Activated T-helper 9 cell treated with anti-CD3 and anti-CD28 coated beads, Interleukin-2, amount 50 U/mL, for 16 hours (primary cell): ENCODE measurements around the gene QPCT.
A peak's percentile ranks its signal among the peaks of the same experiment; 100 is the strongest.

Experiments used
- DNase-seq: peaks from one replicate; pipeline ENCODE4 v3.0.0-alpha.2; 2020; ENCODE audit warnings: low read depth

QPCT gene

DNA sequence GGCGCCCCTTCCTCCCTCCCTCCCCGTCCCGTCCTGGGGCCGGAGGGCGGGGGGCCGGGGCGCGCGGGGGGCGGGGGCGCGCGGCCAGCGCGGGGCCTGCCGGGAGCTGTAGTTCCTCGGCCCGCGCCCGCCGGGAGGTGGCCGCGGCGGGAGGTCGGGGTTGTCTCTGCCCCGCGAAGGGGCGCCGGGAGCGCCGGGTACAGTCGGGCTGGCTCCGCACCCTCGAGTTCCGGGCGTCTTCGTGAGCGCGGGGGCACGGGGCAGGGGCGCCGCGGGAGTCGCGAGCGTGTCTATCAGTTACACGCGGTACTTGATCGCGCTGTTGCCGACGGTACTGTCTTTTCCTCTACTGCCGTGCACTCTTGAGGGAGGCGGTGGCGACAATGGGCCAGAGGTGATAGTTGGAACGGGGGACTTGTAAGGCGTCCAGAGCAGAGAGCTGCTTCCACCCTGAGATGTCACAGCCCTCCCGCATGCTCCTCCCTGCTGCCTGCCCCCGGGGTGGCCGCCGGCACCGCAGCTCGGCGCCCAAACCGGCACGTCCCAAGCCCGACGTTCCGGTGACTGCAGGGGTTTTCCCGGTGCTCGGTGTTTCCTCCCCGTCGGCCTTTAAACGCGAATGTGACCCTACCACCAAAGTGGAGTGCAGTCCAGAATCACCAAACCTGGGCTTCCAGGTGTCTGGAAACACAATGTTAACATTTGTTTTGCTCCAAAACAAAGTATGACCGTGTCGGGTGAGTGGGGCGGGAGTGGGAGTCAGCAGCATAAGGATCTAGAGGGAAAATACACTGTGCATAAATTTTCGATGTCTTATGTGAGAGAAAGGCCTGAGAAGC, 19.4 kb upstream of the QPCT start, which contains the start of gene PRKD3:
PRKD3 (minus strand) TSS at position 48 of the 839 bp plus-strand sequence. CDS start 8,309 bp downstream, outside the sequence.
- DNase-seq: peak; percentile 66

DNA sequence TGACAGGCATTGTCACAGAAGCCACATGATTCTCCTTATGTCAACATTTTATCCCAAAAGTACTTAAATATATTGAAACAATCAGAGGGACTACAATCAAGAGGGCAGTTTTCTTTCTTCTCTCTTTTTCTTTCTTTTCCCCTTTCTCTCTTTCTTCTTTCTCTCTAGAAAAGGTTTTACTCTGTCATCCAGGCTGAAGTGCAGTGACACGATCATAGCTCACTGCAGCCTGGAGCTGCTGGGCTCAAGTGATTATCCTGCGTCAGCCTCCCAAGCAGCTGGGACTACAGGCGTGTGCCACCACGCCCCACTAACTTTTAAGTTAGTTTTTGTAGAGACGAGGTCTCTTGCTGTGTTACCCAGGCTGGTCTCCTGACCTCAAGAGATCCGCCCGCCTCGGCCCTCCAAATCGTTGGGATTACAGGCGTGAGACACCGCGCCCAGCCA, 18.8 kb upstream of the QPCT start:
- DNase-seq: no peak

DNA sequence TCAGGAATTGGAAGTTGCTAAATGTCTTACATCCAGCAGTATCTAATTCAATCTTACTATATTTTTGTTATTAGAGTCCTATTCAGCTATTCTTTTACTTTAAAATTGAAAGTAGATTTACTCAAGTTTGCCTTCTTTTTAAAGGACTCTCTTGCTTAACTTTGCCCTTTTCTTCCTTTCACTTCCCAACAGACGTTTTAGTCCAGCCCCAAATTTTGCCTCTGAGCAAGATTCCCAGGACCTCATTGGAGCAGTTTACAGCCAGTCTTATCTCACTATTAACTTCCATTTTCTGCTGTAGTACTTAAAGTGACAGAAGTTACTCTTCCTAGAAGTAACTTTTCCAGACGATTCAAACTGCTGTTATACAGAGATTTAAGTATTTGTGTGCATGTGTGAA, 18.1 kb upstream of the QPCT start:
- DNase-seq: no peak

DNA sequence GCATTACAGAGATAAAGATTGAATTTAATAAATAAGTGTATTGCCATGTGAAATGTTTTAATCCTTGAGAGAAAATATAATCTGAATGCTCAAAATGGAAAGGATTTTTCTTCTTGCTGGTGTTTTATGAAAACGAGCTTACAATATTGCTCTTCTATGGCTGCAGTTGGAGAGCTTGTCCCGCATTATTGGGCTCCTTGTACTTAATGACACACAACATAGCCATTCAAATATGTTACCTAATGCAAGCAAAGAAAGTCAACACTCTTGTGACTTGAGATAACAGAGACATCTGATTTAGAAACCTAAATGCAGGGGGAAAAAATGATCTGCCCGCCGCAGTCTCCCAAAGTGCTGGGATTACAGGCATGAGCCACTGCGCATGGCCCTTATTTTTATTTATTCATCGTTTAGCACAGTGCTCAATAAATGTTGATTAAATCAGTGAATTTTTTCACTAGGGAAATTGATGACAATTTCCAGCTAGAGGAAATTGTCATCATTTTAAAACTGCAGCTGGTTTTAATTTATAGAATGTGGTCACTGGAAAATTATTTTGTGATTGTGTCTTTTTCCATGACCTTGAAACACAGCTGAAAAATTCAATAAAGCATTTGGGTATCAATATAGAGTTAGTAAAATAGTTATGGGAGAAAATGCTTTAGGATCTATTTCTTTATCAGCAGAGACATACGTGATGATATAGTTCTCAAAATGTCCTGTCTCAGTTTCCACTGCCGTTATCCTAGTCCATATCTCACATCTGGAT, 17.4 kb upstream of the QPCT start:
- no peak for DNase-seq

DNA sequence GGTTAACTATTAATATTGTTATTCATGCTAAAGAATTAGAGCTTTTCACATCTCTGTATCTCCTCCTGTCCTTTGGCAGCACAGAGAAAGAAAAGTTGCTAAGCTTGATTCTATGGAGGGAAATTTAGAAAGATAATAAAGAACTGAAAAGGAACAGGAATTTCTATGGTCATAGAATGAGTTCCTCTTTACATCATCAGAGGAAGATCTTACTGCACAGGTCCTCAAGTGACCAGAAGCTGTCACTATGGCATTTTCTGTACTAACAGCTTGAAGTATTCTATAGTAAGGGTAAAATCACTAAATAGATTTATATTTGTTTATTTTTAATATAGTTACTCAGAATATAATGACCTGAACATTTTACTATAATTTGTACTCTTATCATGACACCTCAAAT, 13.7 kb upstream of the QPCT start:
- DNase-seq: no peak

DNA sequence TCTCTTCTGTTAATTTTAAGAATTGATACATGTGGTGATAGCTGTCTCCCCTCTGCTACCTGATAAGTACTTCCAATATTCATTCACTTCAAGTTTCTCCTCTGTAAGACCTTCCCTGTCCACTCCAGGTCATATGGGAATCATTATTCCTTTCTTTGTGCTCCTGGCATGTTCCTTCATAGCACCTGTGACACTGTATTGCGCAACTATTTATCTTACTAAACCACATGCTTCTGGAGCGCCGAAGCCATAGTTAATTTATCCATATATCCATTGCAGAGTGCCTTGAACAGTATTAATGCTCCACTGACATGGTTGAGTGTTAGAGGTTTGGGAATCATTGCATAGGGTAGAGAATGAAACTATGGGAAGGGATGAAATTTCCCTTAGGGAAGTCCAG, 11.9 kb upstream of the QPCT start:
- no peak for DNase-seq

DNA sequence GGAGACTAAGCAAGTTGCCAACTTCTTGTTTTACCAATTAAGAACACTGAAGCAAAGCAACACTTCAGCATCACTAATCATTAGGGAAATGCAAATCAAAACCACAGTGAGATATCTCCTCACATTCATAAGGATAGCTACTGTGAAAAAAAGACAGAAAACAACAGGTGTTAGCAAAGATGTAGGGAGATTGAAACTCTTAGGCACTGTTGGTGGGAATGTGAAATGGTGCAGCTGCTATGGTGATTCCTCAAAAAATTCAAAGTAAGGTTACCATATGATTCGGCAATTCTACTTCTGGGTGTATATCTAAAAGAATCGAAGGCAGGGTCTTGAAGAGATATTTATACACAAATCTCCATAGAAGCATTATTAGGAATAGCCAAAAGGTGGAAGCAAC, 11.2 kb upstream of the QPCT start:
- no peak for DNase-seq

DNA sequence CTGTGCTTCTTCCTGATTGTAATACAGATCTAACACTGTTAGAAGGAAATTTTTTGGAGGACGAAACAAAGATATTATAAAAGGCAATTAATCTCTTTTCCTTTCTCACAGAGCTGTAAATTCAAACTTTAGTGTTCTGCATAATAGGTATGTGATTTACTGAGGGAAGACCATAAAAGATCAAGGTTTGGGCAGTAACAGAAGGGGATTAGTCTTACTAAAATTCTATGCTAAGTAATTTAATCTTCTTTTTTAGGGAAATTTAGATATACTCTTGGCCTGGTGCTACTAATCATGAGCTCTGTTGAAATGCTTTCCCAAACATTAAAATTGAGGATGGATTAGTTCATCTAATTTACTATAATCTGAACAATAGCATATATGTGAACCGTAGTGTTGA, 8.8 kb upstream of the QPCT start:
- DNase-seq: no peak

DNA sequence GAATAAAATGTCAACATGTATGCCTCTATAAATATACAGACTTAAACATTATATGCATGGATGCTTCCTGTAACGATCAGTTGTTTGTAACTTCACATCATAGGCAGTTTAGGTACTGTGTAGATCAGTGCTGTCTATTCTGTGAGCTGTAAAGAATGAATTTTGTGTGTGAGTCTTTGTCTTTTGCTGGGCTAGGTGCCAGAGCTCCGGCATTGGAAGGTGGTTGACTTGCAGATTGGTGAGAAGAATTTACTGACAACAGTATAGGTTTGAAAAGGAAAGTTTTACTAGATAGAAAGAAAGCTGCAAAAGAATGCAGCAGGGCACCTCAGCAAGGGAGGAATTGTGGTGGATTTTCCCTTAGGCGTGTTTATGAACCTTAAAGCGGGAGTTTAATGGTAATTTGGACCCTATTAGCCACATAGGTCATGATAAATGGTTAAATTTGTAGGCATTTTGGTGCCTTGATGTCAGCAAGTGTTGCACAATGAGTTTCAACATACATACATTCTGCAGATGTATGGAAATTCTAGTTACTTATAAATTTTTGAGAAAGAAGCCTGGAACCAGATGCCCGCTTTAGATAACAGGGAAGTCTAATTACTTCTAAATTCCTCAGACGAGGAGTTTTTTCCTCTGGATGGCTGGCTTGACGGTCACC, 6.7 kb upstream of the QPCT start:
- DNase-seq: no peak

DNA sequence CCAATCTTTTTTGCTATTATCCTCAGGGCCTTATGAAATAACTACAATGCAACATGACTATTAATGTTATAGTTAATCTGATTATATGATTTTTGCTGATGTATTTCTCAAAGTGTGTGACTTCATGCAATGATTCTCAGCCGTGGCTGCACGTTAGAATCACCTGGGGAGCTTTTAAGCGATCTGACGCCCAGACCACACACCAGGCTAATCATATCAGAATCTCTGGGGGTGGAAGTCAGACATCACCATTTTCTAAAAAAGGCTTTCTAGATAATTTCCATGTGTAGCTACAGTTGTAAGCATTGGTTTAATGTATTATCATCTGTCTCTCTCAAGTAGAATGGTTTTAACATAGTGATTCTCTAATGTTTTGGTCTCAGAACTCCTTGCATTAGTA, 5.5 kb upstream of the QPCT start:
- no peak for DNase-seq

DNA sequence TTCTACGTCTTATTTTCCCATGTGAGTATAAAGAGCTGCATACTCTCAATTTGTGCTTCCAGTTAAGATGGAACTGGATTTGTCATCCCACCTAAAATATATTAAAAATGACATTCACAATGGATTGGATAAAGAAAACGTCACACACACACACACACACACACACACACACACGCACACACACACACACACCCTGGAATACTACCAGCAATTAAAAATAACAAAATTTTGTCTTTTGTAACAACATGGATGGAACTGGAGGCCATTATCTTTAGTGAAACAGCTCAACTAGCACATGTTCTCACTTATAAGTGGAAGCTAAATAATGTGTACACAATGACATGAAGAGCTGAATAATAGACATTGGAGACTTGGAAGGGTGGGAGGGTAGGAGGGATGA, 3.8 kb upstream of the QPCT start:
- DNase-seq: no peak

DNA sequence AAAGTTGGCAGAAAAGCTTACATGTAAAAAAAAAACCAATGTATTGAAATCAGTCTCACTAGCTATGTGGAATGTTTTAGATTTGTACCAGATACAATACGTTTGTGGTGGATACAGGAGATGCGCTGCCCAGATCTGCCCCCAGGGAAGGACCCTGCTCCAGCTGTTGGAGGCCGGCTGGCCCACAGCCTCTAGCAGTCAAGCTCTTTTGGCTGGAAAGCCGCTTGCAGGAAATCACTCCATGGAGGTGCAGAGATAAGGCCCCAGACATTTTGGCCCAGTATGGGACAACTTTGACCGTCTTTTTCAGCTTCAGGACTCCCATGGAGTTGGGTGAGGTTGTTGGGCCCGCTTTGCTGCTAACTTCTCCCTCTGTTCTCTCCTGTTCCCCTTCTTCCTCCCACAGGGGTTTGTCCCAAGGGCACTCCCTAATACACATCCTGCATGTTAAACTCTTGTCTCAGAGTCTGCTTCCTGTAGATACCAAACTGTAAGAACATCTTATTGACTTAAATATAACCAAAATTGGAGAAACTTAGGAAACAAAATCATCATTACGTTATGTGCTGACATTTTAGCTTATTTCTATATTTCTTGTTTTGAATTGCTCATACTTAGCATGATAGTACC, 1.7 kb upstream of the QPCT start:
- no peak for DNase-seq

DNA sequence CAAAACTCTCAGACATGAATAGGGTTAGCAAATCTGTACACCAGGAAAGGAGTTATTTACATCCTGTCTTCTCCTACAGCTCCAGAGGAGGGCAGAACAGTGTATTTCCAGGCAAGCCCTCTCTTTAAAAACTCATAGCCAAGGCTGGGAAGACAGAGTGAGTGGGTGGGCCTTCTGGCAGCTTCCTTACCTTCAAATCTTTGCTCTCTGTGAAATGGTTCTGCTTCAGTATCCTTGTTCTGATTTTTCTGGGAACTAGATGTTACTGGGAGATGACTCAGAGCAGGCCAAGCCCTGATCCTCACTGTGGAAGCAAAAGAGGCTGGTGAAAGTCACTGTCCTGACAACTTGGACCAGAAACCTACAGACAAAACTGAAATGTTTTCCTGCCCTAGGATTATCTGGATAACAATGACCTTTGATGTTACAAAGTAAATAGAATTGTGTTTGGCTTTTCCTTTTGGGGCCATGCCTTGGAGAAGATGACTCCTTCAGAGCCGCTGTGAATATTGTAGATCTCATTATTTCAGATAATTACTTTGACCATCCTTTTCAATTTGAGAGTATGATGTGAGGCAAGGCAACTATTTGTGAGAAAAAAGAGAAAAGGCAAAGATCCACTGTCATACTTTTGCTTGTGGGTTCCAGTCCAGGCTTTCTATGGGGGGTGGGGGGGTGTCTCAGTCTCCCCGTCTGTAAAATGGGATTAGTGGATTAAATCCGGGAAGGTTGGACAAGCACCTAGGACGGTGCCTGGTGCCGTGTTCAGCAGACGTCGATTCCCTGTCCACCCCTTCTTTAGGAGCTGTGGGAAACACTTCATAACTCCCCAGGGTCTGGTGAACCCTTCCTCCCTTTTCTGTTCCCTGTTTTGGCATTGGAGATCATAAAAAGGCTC, 644 bp upstream of the QPCT start:
- DNase-seq: no peak

DNA sequence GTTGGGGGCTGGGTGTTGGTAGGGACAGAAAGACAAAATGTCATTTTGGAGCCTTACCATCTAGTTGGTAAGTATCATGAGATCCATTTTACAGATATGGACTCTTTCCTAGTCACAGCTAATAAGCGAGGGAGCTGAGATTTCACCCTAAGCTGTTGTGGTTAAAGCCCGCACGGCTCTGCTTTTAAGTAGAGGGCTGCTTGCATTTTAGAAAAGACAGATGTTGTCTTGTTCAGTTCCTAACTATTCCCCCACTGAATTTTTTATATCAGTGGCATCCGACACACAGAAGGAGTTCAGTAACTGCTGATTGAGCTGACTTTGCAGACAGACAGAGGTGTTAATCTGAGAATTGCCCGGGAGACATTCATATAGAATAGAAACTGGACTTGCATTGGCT, 3.7 kb downstream of the QPCT start:
- DNase-seq: no peak

DNA sequence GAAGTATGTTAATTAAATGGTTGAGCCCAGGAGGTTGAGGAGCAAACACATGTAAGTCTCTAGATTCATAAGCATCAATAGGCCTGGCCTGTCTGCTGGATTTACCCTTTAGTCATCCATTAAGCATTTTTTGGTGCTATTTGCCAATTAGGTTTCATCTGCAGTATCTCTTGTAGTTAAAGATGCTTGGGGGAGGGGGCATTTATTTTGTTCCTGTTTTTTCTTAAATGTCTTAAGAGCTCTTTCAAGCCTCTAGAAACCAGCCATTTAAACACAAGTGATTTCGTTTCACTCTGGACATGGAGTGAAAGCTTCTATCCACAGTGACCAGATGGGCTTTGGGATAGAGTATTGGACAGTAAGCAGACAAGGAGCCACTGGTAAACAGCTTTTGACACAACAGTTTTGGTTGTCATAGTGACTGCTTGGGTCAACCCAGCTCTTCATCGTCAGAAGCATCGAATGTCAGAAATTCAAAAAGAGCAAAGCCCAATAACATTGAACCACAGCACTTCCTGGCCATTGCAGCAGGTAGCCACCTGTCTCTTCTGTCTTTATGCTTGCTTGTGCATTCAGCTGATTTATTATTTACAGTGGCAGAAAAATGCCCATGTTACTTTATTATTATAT, 4.9 kb downstream of the QPCT start:
- DNase-seq: no peak

DNA sequence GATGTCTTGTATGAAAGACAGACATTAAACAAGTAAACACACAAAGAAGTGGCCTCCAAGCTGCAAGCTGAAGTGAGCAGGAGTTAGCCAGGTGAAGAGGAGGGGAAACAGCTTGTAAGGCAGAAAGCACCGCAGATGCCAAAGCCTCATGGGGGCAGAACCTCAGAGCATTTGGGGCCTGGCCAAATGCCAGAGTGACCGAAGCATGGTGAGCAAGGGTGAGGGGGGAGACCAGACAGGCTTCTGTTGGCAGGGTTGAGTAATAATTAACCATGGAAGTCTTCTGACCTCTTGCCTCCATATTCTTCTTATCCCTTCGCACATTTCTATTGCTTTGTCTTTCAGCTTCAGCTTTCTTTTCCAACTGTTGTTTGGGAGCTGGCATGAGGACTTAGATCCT, 5.6 kb downstream of the QPCT start:
- DNase-seq: no peak

DNA sequence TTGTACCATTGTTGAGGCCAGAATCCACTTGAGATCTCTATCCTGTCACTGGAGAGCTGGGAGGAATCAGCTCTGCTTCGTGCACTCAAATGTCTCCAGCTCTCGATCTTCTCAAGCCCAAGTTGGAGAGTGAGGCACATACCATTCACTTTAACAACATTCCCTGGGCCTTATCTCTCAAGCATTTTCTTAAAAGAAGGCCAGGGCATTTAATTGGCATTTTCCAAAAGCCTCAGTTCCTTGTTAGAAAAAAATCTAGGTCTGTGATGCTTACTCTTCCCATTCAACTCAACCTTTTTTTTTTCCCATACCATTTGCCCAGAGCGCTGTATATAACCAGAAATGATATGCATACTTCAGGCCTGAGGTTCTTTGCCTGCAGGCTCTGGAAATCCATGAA, 10.1 kb downstream of the QPCT start:
- no peak for DNase-seq

DNA sequence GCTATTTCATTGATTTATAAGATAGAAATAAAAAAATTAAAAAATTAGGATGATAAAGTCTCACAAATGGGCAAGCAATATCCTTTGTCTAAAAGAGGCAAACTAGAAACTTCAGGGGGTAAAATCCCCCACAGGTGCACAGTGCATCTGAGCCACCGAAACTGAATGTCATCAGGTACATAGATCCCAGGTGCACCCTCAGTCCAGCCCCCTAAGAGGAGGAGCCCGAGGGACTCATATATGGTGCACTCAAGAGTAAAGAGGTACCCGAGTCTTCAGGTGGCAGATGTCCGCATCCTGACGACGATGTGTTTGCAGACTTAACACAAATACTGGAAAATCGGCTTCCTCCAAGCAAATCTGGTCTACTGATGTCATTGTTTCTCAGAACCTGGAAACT, 11.3 kb downstream of the QPCT start:
- no peak for DNase-seq

DNA sequence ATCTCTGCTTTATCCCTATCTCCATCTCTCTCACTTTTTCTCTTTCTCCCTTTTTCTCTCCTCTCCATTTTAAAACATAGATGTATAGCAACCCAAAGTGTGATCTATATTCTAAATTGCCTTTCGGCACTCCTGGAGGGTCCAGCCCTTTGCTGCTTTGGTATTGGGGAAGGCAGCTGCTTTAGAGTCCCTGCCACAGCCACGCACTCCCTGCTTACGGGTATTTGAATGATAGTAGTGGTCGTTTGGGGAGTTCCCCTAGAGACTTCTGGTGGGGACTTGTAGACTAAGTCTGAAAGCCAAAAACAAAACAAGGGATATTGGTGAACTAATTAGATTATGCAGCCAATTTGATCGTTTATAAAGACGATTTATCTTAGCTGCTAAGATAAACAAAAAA, 11.9 kb downstream of the QPCT start:
- DNase-seq: no peak

DNA sequence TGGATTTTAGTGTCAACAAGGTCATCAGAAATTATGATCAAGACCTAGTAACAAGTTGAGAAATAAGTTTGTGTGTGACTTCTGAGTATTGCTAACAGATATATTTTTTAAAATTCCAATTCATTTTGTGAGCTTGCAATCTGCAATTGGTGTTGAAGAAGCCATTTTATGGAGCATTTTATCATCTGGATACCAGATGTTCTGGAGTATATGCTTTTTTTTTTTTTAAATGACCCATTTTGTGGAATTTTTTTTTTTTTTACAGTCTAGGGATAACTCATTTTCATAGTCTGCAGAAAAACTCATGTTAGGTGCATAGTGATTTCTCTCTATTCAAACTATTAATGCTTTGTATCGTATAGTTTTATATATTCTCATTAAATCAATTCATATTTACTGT, 12.6 kb downstream of the QPCT start:
- DNase-seq: no peak

DNA sequence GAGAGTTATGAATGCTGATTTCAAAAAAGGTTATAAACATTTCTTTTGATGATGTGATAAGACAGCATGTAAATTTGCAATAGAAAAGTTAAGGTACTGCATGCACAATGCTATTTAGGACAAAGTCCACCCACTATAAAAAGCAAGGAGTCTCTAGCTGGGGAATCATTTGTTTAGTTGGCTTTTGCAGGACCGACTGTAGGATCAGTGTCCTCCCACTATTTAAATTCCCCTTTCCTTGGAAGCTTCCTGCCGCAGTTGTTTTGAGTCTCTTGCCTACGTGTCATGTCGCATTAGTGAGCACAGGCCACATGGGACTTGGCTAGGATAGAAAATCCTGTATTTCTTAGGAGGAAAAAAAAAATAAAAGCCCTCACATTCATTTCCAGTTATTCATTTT, 13.1 kb downstream of the QPCT start:
- DNase-seq: no peak
